GM12891 (cell line): ENCODE data around the gene SLC17A7.
A peak's percentile ranks its signal among the peaks of the same experiment; 100 is the strongest.

ENCODE experiments used
- PAX5 ChIP-seq: IDR thresholded peaks from 2 replicates; pipeline ENCODE4 v1.6.1; 2011; ENCODE audit warnings: low read length, moderate library complexity, mild to moderate bottlenecking; ENCODE audit not compliant: insufficient read depth, severe bottlenecking
- POLR2A ChIP-seq: IDR thresholded peaks from 2 replicates; pipeline ENCODE4 v1.6.1; 2011; ENCODE audit warnings: low read depth, low read length, control low read depth
- POLR2AphosphoS5 ChIP-seq: IDR thresholded peaks from 2 replicates; pipeline ENCODE4 v1.6.1; 2011; ENCODE audit warnings: low read depth, low read length, control low read depth
- POU2F2 ChIP-seq: IDR thresholded peaks from 2 replicates; pipeline ENCODE4 v1.6.1; 2011; ENCODE audit warnings: low read depth, mild to moderate bottlenecking, control low read depth, low read length, moderate library complexity
- SPI1 ChIP-seq: IDR thresholded peaks from 2 replicates; pipeline ENCODE4 v1.6.1; 2011; ENCODE audit warnings: low read depth, low read length, control low read depth
- TAF1 ChIP-seq: IDR thresholded peaks from 2 replicates; pipeline ENCODE4 v1.6.1; 2011; ENCODE audit warnings: low read depth, low read length, control low read depth

- no peak for TF ChIP-seq POLR2AphosphoS5
- TF ChIP-seq POLR2A: no peak
- no peak for TF ChIP-seq TAF1
- peak; percentile 36 for TF ChIP-seq PAX5
- peak; percentile 56; the same call in 1 of the 2 replicates for TF ChIP-seq POU2F2
- TF ChIP-seq SPI1: peak; percentile 55; the same call in 1 of the 2 replicates
Observed at GRCh38 chr19:49443366-49444099, 2.2 kb upstream of the SLC17A7 start.
